GM20431 (cell line): Measurements from ENCODE around the gene NCKIPSD.

Experiments
- in situ Hi-C: fragments of 300-500 bp; cut with MseI, MboI; formaldehyde crosslinking; loops from one replicate; pipeline ENCODE4 v1.15.0; 2020; ENCODE audit warnings: low sequenced_read_pairs; ENCODE audit not compliant: unreplicated experiment

The NCKIPSD gene

GRCh38 chr3:48697952-48698351, 12.2 kb upstream of the NCKIPSD start:
- in situ Hi-C loops, result no loop called here

GRCh38 chr3:48696601-48697000, 10.9 kb upstream of the NCKIPSD start:
- in situ Hi-C loops, result no loop called here

GRCh38 chr3:48696156-48696555, 10.4 kb upstream of the NCKIPSD start:
- in situ Hi-C loops, result no loop called here

- in situ Hi-C loops, result no loop called here
Measured at GRCh38 chr3:48695393-48695753, 9.7 kb upstream of the NCKIPSD start.

- in situ Hi-C loops, result no loop called here
Measured at GRCh38 chr3:48694610-48695392, 9.1 kb upstream of the NCKIPSD start.

- in situ Hi-C loops, result no loop called here
Measured at GRCh38 chr3:48693826-48694225, 8.1 kb upstream of the NCKIPSD start.

GRCh38 chr3:48692551-48692950, 6.8 kb upstream of the NCKIPSD start:
- in situ Hi-C loops, result no loop called here

GRCh38 chr3:48690846-48691458, 5.2 kb upstream of the NCKIPSD start:
- in situ Hi-C loops, result no loop called here

- in situ Hi-C loops, result no loop called here
Measured at GRCh38 chr3:48689384-48689783, 3.7 kb upstream of the NCKIPSD start.

GRCh38 chr3:48688737-48689075, 3.0 kb upstream of the NCKIPSD start:
- in situ Hi-C loops, result no loop called here

GRCh38 chr3:48688032-48688736, 2.5 kb upstream of the NCKIPSD start:
- in situ Hi-C loops, result no loop called here

- in situ Hi-C loops, result no loop called here
Measured at GRCh38 chr3:48687220-48687678, 1.5 kb upstream of the NCKIPSD start.

- in situ Hi-C loops, result no loop called here
Measured at GRCh38 chr3:48686538-48687219, 964 bp upstream of the NCKIPSD start.

- in situ Hi-C loops, result no loop called here
Measured at GRCh38 chr3:48685293-48685602, 467 bp downstream of the NCKIPSD start.

- in situ Hi-C loops, result no loop called here
Measured at GRCh38 chr3:48684480-48685143, 1.1 kb downstream of the NCKIPSD start.

- in situ Hi-C loops, result no loop called here
Measured at GRCh38 chr3:48684054-48684349, 1.7 kb downstream of the NCKIPSD start.

- in situ Hi-C loops, result no loop called here
Measured at GRCh38 chr3:48682786-48683185, 2.9 kb downstream of the NCKIPSD start.

- in situ Hi-C loops, result no loop called here
Measured at GRCh38 chr3:48681974-48682610, 3.6 kb downstream of the NCKIPSD start.

- in situ Hi-C loops, result no loop called here
Measured at GRCh38 chr3:48681541-48681880, 4.2 kb downstream of the NCKIPSD start.

- in situ Hi-C loops, result no loop called here
Measured at GRCh38 chr3:48680811-48681540, 4.7 kb downstream of the NCKIPSD start.
